PC-9 (cell line): ENCODE data around the gene SMIM5. TPM values are rescaled to one million over a fixed set of nuclear protein-coding genes. Genes with fewer than 3 reads are reported as not detected.

ENCODE experiments used
- BruUV-seq: library from RNA; stranded (reverse); fragments of 400-500 nt; replicated peaks from 2 replicates; lab custom pipeline; 2021; lab: Mats Ljungman, UMichigan
- CTCF ChIA-PET: fragments of 300-600 bp; sonication (Branson Sonifier 250); formaldehyde crosslinking; loops from one replicate; lab custom pipeline; 2022; ENCODE audit warnings: antibody characterized with exemption; lab: Charles Lee
- POLR2A ChIA-PET: fragments of 300-600 bp; sonication (Branson Sonifier 250); formaldehyde crosslinking; loops from one replicate; lab custom pipeline; 2022; ENCODE audit warnings: antibody characterized with exemption; ENCODE audit not compliant: unreplicated experiment; lab: Charles Lee
- DNase-seq, 2 experiments: peaks; one replicate each; pipeline versions ENCODE4 v3.0.0 to v3.0.0-alpha.2; 2015 to 2022; ENCODE audit warnings: mixed read lengths in 1 of 2
- H2AFZ ChIP-seq: fragments of 200-600 bp; sonication (generic); 2 replicates; pipeline ENCODE4 v1.8.1; 2017; ENCODE audit warnings: antibody characterized with exemption
- H3F3A ChIP-seq: fragments of 200-600 bp; sonication (generic); 2 replicates; pipeline ENCODE4 v1.8.1; 2017; ENCODE audit warnings: antibody characterized with exemption, mild to moderate bottlenecking, low read depth; ENCODE audit not compliant: insufficient read depth
- H3K27ac ChIP-seq: fragments of 200-600 bp; sonication (generic); 2 replicates; pipeline ENCODE4 v1.6.1; 2016; ENCODE audit warnings: mixed run types
- H3K27me3 ChIP-seq: fragments of 200-600 bp; sonication (generic); 2 replicates; pipeline ENCODE4 v1.6.1; 2016; ENCODE audit warnings: low read depth, mixed run types; ENCODE audit not compliant: insufficient read depth
- H3K36me3 ChIP-seq: fragments of 200-600 bp; sonication (generic); 2 replicates; pipeline ENCODE4 v1.6.1; 2016; ENCODE audit warnings: low read depth, mixed run types
- H3K4me1 ChIP-seq: fragments of 200-600 bp; sonication (generic); replicated peaks from 2 replicates; pipeline ENCODE4 v1.6.1; 2016; ENCODE audit warnings: mixed run types; ENCODE audit not compliant: insufficient read depth
- H3K4me2 ChIP-seq: fragments of 200-600 bp; sonication (generic); 2 replicates; pipeline ENCODE4 v1.6.1; 2017; ENCODE audit warnings: mixed run types
- H3K4me3 ChIP-seq: fragments of 200-600 bp; sonication (generic); 2 replicates; pipeline ENCODE4 v1.6.1; 2016; ENCODE audit warnings: mixed run types
- H3K79me2 ChIP-seq: fragments of 200-600 bp; sonication (generic); 2 replicates; pipeline ENCODE4 v1.6.1; 2017; ENCODE audit warnings: low read depth, mixed run types
- H3K9me2 ChIP-seq: fragments of 200-600 bp; sonication (generic); 2 replicates; pipeline ENCODE4 v1.8.1; 2017; ENCODE audit warnings: mild to moderate bottlenecking; ENCODE audit not compliant: insufficient read depth
- H3K9me3 ChIP-seq: fragments of 200-600 bp; sonication (generic); 2 replicates; pipeline ENCODE4 v1.8.1; 2016; ENCODE audit warnings: low read depth; ENCODE audit not compliant: insufficient read depth
- H4K20me1 ChIP-seq: fragments of 200-600 bp; sonication (generic); 2 replicates; pipeline ENCODE4 v1.8.1; 2017; ENCODE audit not compliant: insufficient read depth
- CTCF ChIP-seq: fragments of 200-600 bp; sonication (generic); conservative IDR thresholded peaks from 2 replicates; pipeline ENCODE4 v1.6.1; 2017; ENCODE audit warnings: mixed run types, antibody characterized with exemption, mild to moderate bottlenecking, moderate library complexity
- EZH2 ChIP-seq: fragments of 200-600 bp; sonication (generic); IDR thresholded peaks from 2 replicates; pipeline ENCODE4 v1.8.0; 2017; ENCODE audit warnings: antibody characterized with exemption, low read depth
- intact Hi-C: fragments of 100-400 bp; cut with micrococcal nuclease; formaldehyde crosslinking; loops from one replicate; pipeline ENCODE4 v1.10.0; 2022; ENCODE audit not compliant: unreplicated experiment
- total RNA-seq: library from RNA; stranded (reverse); gene quantifications from 2 replicates; pipeline ENCODE4 v1.2.3, GENCODE V29; 2021

Gene SMIM5
- total RNA-seq, 1 experiment from 2014 or later: 0.31 TPM

GRCh38 chr17:75596320-75597087 lies 36.7 kb upstream of the SMIM5 start:
- Histone ChIP-seq H3F3A (peaks cover 15% of the 10 kb centered on the region), H3K4me1 (peaks cover 17% of the 10 kb centered on the region), H2AFZ (no peak overlapping the region), H3K4me2 (no peak overlapping the region), H4K20me1 (no peaks in the 10 kb centered on the region), H3K27ac (no peak overlapping the region), H3K36me3 (no peaks in the 10 kb centered on the region), H3K4me3 (no peak overlapping the region), H3K79me2 (no peaks in the 10 kb centered on the region), H3K9me2 (no peaks in the 10 kb centered on the region), H3K9me3 (no peaks in the 10 kb centered on the region), H3K27me3 (no peaks in the 10 kb centered on the region)
- no peak for DNase-seq
- CTCF ChIA-PET: interaction anchor here (0.6 kb wide), 2 partner anchors 51 to 636 kb away, joined by 4 to 6 read pairs; no protein-coding TSS in a partner anchor
- intact Hi-C loops: no loop called here
- POLR2A ChIA-PET: no interaction called here
- no peak for TF ChIP-seq EZH2
- TF ChIP-seq CTCF: no peak
- no TSS peak for BruUV-seq

- DNase-seq: peak; percentile 92 to 95
- Histone ChIP-seq H3K27me3 (no peaks in the 10 kb centered on the region), H3K36me3 (no peaks in the 10 kb centered on the region), H3K27ac (peak overlapping the region; percentile 43; the same call in 1 of the 2 replicates), H3K4me2 (peak overlapping the region; percentile 23; the same call in 1 of the 2 replicates), H3F3A (peaks cover 35% of the 10 kb centered on the region), H3K4me3 (no peak overlapping the region), H4K20me1 (no peaks in the 10 kb centered on the region), H3K79me2 (no peaks in the 10 kb centered on the region), H3K9me3 (no peaks in the 10 kb centered on the region), H3K4me1 (peaks cover 42% of the 10 kb centered on the region), H3K9me2 (no peaks in the 10 kb centered on the region), H2AFZ (no peak overlapping the region)
- intact Hi-C loops: loop anchor here (1.0 to 5.0 kb wide), 4 partner anchors 9 to 84 kb away; partner anchors contain the start of genes CASKIN2, SMIM5 and TSEN54
- no TSS peak for BruUV-seq
- no peak for TF ChIP-seq EZH2
- peak; percentile 95 for TF ChIP-seq CTCF
- CTCF ChIA-PET: interaction anchor here (0.6 to 3.0 kb wide), 24 partner anchors 10 to 275 kb away, joined by 3 to 49 read pairs (median 4); partner anchors contain the start of genes LLGL2, RECQL5, SAP30BP and SMIM5
- POLR2A ChIA-PET: interaction anchor here (0.5 to 0.9 kb wide), 8 partner anchors 9 to 171 kb away, joined by 3 to 21 read pairs (median 5); partner anchors contain the start of gene LLGL2
These were observed 31.9 kb upstream of the SMIM5 start for GRCh38 chr17:75601057-75601987.

- H3K9me3 ChIP-seq: no peaks in the 10 kb centered on the region
- POLR2A ChIA-PET: interaction anchor here (0.6 to 0.7 kb wide), 2 partner anchors 64 to 325 kb away, joined by 3 read pairs; no protein-coding TSS in a partner anchor
- no peaks in the 10 kb centered on the region for H3K36me3 ChIP-seq
These were observed 30.6 kb upstream of the SMIM5 start for GRCh38 chr17:75602644-75603043.

More at GRCh38 chr17:75602644-75603043, 30.6 kb upstream of the SMIM5 start:
- TF ChIP-seq EZH2: no peak
- no peak for TF ChIP-seq CTCF
- no peaks in the 10 kb centered on the region for H4K20me1 ChIP-seq
- H3K4me2 ChIP-seq: no peak overlapping the region
- DNase-seq: peak in 1 of 2 experiments; percentile 44
- no peak overlapping the region for H2AFZ ChIP-seq
- no peaks in the 10 kb centered on the region for H3K27me3 ChIP-seq
- peaks cover 42% of the 10 kb centered on the region for H3K4me1 ChIP-seq
- H3K4me3 ChIP-seq: no peak overlapping the region
- no peaks in the 10 kb centered on the region for H3K9me2 ChIP-seq
- no peak overlapping the region for H3K27ac ChIP-seq
- BruUV-seq: no TSS peak
- H3F3A ChIP-seq: peaks cover 35% of the 10 kb centered on the region
- H3K79me2 ChIP-seq: no peaks in the 10 kb centered on the region
- intact Hi-C loops: loop anchor here (5.0 kb wide), 2 partner anchors 45 to 85 kb away; partner anchors contain the start of genes CASKIN2 and TSEN54
- CTCF ChIA-PET: interaction anchor here (0.5 to 2.2 kb wide), 3 partner anchors 13 to 334 kb away, joined by 5 to 10 read pairs (median 6); no protein-coding TSS in a partner anchor
